BJ (cell line): ENCODE data around the gene PFKM. TPM values are rescaled to one million over a fixed set of nuclear protein-coding genes. Genes with fewer than 3 reads are reported as not detected.
"Not testable (repeated sequence)": the region's sequence is repeated elsewhere in the genome, so short reads cannot be mapped to it uniquely, and the experiment has no call there.

Experiments
- CTCF ChIA-PET: fragments of 350-600 bp; formaldehyde crosslinking; extraction: SDS; loops from one replicate; lab custom pipeline; 2021; ENCODE audit warnings: antibody characterized with exemption, inconsistent platforms; lab: Yijun Ruan, JAX
- POLR2A ChIA-PET: fragments of 300-600 bp; sonication (Branson Sonifier 250); formaldehyde crosslinking; extraction: SDS; loops from one replicate; lab custom pipeline; 2021; ENCODE audit warnings: antibody characterized with exemption; lab: Charles Lee
- DNase-seq: peaks from one replicate; pipeline ENCODE4 v3.0.0-alpha.2; 2011; ENCODE audit warnings: low read depth
- H3K27me3 ChIP-seq: 2 replicates; pipeline ENCODE4 v1.6.0; 2011; ENCODE audit warnings: low read length; ENCODE audit not compliant: control insufficient read depth, insufficient read depth
- H3K36me3 ChIP-seq: 2 replicates; pipeline ENCODE4 v1.5.1; 2011; ENCODE audit warnings: low read length; ENCODE audit not compliant: control insufficient read depth, insufficient read depth
- H3K4me3 ChIP-seq: 2 replicates; pipeline ENCODE4 v1.5.1; 2011; ENCODE audit warnings: low read depth, mild to moderate bottlenecking, control low read depth, low read length
- CTCF ChIP-seq: IDR thresholded peaks from 2 replicates; pipeline ENCODE4 v1.5.1; 2011; ENCODE audit warnings: low read depth, mild to moderate bottlenecking, control low read depth, inconsistent platforms, low read length, moderate library complexity; ENCODE audit not compliant: insufficient read depth
- polyA plus RNA-seq: library from polyadenylated mRNA; depleted of rRNA; stranded (reverse); fragments of >200 nt; gene quantifications from 2 replicates; pipeline ENCODE4 v1.2.3, GENCODE V29; 2011

Gene PFKM
- polyA plus RNA-seq, 1 experiment: 45.9 TPM

- no peaks in the 10 kb centered on the region for H3K36me3 ChIP-seq
- DNase-seq: no peak
- ChIA-PET CTCF (interaction anchor here (1.2 kb wide), 1 partner anchor 31 kb away, joined by 3 read pairs; no protein-coding TSS in a partner anchor), POLR2A (no interaction called here)
- H3K4me3 ChIP-seq: no peak overlapping the region
- H3K27me3 ChIP-seq: peaks cover 2% of the 10 kb centered on the region; the same call in 1 of the 2 replicates
- no peak for TF ChIP-seq CTCF
These were observed 9.7 kb upstream of the PFKM start for GRCh38 chr12:48109424-48109823.

GRCh38 chr12:48110691-48111311, 8.4 kb upstream of the PFKM start:
- Histone ChIP-seq H3K4me3 (no peak overlapping the region), H3K36me3 (no peaks in the 10 kb centered on the region), H3K27me3 (peaks cover 3% of the 10 kb centered on the region; the same call in 1 of the 2 replicates)
- CTCF ChIA-PET: interaction anchor here (0.9 kb wide), 1 partner anchor 161 kb away, joined by 3 read pairs; no protein-coding TSS in a partner anchor
- POLR2A ChIA-PET: no interaction called here
- TF ChIP-seq CTCF: no peak
- DNase-seq: no peak

GRCh38 chr12:48111312-48111693, 7.9 kb upstream of the PFKM start:
- CTCF ChIA-PET, H3K27me3 ChIP-seq, POLR2A ChIA-PET, H3K36me3 ChIP-seq, DNase-seq, H3K4me3 ChIP-seq: not testable (repeated sequence)

DNA sequence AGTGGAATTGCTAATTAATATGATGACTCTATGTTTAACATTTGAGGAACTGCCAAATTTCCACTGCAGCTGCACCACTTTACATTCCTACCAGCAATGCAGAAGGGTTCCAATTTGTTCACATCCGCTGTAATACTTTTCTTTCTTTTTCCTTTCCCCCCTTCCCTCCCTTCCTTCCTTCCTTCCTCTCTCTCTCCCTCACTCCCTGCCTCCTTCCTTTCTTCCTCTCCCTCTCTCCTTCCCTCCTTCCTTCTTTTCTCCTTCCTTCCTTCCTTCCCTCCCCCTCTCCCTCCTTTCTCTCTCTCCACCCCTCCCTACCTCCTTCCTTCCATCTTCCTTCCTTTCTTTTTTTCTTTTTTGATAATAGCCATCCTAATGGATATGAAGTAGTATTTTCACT, 3.2 kb upstream of the PFKM start:
- no peaks in the 10 kb centered on the region for H3K36me3 ChIP-seq
- no peak for TF ChIP-seq CTCF
- POLR2A ChIA-PET: no interaction called here

GRCh38 chr12:48118284-48118871, 786 bp upstream of the PFKM start:
- TF ChIP-seq CTCF: no peak
- POLR2A ChIA-PET: no interaction called here
- CTCF ChIA-PET: interaction anchor here (0.6 to 2.2 kb wide), 5 partner anchors 11 to 546 kb away, joined by 3 to 7 read pairs (median 3); partner anchors contain the start of gene SENP1
- Histone ChIP-seq H3K4me3 (no peak overlapping the region), H3K36me3 (no peaks in the 10 kb centered on the region), H3K27me3 (peaks cover 1% of the 10 kb centered on the region; the same call in 1 of the 2 replicates)
- DNase-seq: no peak

More for the DNA sequence above, 3.2 kb upstream of the PFKM start:
- CTCF ChIA-PET: no interaction called here
- Histone ChIP-seq H3K27me3 (peaks cover 1% of the 10 kb centered on the region; the same call in 1 of the 2 replicates), H3K4me3 (no peak overlapping the region)
- DNase-seq: no peak
